SU-DHL-6 (cell line): Measurements from ENCODE around the gene NDUFA6.

Experiments
- CTCF ChIP-seq: fragments of 200-600 bp; sonication (generic); IDR thresholded peaks from one replicate; pipeline ENCODE4 v1.5.1; 2017; ENCODE audit warnings: antibody characterized with exemption, mild to moderate bottlenecking, low read length, moderate library complexity; ENCODE audit not compliant: insufficient read depth, poor library complexity, severe bottlenecking
- EZH2phosphoT487 ChIP-seq: fragments of 200-600 bp; sonication (generic), shearing (Covaris generic); conservative IDR thresholded peaks from 2 replicates; pipeline ENCODE4 v1.6.1; 2018; ENCODE audit warnings: mild to moderate bottlenecking, antibody characterized with exemption, low read length, moderate library complexity, mixed read lengths

- TF ChIP-seq EZH2phosphoT487, result no peak
- no peak for TF ChIP-seq CTCF
Observed at GRCh38 chr22:42111798-42112197, 21.2 kb upstream of the NDUFA6 start.
